Measurements from ENCODE around the gene ARMC7. TPM values are rescaled to one million over a fixed set of nuclear protein-coding genes. Genes with fewer than 3 reads are reported as not detected.
A peak's percentile ranks its signal among the peaks of the same experiment; 100 is the strongest.

The ARMC7 gene
- total RNA-seq, 1 donor from 2014 or later, result 1.9 TPM

DNA sequence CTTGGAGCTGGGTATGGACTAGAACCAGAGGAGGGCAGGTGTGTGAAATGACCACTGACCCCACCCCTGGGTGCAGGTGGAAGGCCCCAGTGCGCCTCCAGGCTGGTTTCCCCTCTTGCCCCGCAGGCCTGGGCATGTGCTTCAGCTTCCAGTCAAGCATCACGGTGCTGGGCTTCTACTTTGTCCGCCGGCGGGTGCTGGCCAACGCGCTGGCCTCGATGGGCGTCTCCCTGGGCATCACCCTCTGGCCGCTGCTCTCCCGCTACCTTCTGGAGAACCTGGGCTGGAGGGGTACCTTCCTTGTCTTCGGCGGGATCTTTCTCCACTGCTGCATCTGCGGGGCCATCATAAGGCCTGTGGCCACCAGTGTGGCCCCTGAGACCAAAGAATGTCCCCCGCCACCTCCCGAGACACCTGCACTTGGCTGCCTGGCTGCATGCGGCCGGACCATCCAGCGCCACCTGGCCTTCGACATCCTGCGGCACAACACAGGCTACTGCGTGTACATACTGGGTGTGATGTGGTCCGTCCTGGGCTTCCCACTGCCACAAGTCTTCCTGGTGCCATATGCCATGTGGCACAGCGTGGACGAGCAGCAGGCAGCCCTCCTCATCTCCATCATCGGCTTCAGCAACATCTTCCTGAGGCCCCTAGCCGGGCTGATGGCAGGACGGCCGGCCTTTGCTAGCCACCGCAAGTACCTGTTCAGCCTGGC is 9.7 kb upstream of the ARMC7 start:
- H3K4me1 Mint-ChIP-seq, result no peaks in the 10 kb centered on the region
- peak overlapping the region; percentile 38 for H3K4me3 Mint-ChIP-seq
- Histone ChIP-seq H3F3A (ENCODE audit: low read depth) (no peaks in the 10 kb centered on the region), H2AFZ (replicated peaks) (no peak overlapping the region), H3K27ac (no peak overlapping the region), H3K9ac (no peak overlapping the region), H3K36me3 (no peaks in the 10 kb centered on the region), H3K9me3 (ENCODE audit: low read depth) (no peaks in the 10 kb centered on the region), H3K4me1 (no peaks in the 10 kb centered on the region), H3K4me2 (no peak overlapping the region), H3K4me3 (no peak overlapping the region), H3K79me2 (ENCODE audit: low read depth) (no peaks in the 10 kb centered on the region), H3K27me3 (no peaks in the 10 kb centered on the region), H4K20me1 (ENCODE audit: low read depth) (no peaks in the 10 kb centered on the region)
- peaks cover 8% of the 10 kb centered on the region for H3K27me3 Mint-ChIP-seq (ENCODE audit: insufficient read depth, low read depth)
- no peaks in the 10 kb centered on the region for H3K9me3 Mint-ChIP-seq
- TF ChIP-seq, protein P1, sequence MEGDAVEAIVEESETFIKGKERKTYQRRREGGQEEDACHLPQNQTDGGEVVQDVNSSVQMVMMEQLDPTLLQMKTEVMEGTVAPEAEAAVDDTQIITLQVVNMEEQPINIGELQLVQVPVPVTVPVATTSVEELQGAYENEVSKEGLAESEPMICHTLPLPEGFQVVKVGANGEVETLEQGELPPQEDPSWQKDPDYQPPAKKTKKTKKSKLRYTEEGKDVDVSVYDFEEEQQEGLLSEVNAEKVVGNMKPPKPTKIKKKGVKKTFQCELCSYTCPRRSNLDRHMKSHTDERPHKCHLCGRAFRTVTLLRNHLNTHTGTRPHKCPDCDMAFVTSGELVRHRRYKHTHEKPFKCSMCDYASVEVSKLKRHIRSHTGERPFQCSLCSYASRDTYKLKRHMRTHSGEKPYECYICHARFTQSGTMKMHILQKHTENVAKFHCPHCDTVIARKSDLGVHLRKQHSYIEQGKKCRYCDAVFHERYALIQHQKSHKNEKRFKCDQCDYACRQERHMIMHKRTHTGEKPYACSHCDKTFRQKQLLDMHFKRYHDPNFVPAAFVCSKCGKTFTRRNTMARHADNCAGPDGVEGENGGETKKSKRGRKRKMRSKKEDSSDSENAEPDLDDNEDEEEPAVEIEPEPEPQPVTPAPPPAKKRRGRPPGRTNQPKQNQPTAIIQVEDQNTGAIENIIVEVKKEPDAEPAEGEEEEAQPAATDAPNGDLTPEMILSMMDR (IDR thresholded peaks at IDR 0.05), result no peak
- TF ChIP-seq EZH2 (IDR thresholded peaks at IDR 0.05) (no peak), EZH2phosphoT487 (IDR thresholded peaks at IDR 0.05) (no peak)
- no peaks in the 10 kb centered on the region for H3K36me3 Mint-ChIP-seq
- DNase-seq (ENCODE audit: low spot score), result no peak
- no peak overlapping the region for H3K27ac Mint-ChIP-seq

DNA sequence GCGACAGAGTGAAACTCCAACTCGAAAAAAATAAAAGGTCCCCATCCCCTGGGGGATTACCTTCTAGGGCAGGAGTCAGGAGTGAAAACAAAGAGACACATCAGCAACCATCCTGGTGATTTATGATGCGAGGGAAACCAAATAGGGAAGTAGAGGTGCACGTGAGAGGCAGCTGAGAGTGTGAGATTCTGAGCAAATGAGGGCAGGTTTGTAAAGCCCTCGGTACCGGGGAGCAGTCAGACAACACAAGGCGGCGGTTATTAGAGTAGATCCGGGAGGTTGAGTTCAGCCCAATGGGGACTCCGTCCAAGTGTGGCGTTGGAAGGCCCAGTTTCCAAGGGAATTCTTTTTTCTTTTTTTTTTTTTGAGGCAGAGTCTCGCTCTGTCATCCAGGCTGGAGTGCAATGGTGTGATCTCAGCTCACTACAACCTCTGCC is 7.4 kb upstream of the ARMC7 start:
- no peaks in the 10 kb centered on the region for H4K20me1 ChIP-seq (ENCODE audit: low read depth)
- no peaks in the 10 kb centered on the region for H3K36me3 ChIP-seq
- peaks cover 4% of the 10 kb centered on the region for H3F3A ChIP-seq (ENCODE audit: low read depth)
- no peak overlapping the region for H3K4me3 Mint-ChIP-seq
- no peak overlapping the region for H3K4me3 ChIP-seq
- H2AFZ ChIP-seq (replicated peaks), result no peak overlapping the region
- TF ChIP-seq EZH2phosphoT487 (IDR thresholded peaks at IDR 0.05) (no peak), EZH2 (IDR thresholded peaks at IDR 0.05) (no peak)
- TF ChIP-seq, protein P1 (IDR thresholded peaks at IDR 0.05), result no peak
- H3K4me1 Mint-ChIP-seq, result peaks cover 5% of the 10 kb centered on the region
- H3K27ac ChIP-seq, result no peak overlapping the region
- H3K79me2 ChIP-seq (ENCODE audit: low read depth), result no peaks in the 10 kb centered on the region
- H3K4me1 ChIP-seq, result no peaks in the 10 kb centered on the region
- no peaks in the 10 kb centered on the region for H3K9me3 ChIP-seq (ENCODE audit: low read depth)
- no peak overlapping the region for H3K9ac ChIP-seq
- H3K4me2 ChIP-seq, result no peak overlapping the region
- DNase-seq (ENCODE audit: low spot score), result no peak
- H3K36me3 Mint-ChIP-seq, result no peaks in the 10 kb centered on the region
- no peak overlapping the region for H3K27ac Mint-ChIP-seq
- no peaks in the 10 kb centered on the region for H3K27me3 ChIP-seq
- H3K27me3 Mint-ChIP-seq (ENCODE audit: insufficient read depth, low read depth), result peaks cover 6% of the 10 kb centered on the region
- H3K9me3 Mint-ChIP-seq, result no peaks in the 10 kb centered on the region

DNA sequence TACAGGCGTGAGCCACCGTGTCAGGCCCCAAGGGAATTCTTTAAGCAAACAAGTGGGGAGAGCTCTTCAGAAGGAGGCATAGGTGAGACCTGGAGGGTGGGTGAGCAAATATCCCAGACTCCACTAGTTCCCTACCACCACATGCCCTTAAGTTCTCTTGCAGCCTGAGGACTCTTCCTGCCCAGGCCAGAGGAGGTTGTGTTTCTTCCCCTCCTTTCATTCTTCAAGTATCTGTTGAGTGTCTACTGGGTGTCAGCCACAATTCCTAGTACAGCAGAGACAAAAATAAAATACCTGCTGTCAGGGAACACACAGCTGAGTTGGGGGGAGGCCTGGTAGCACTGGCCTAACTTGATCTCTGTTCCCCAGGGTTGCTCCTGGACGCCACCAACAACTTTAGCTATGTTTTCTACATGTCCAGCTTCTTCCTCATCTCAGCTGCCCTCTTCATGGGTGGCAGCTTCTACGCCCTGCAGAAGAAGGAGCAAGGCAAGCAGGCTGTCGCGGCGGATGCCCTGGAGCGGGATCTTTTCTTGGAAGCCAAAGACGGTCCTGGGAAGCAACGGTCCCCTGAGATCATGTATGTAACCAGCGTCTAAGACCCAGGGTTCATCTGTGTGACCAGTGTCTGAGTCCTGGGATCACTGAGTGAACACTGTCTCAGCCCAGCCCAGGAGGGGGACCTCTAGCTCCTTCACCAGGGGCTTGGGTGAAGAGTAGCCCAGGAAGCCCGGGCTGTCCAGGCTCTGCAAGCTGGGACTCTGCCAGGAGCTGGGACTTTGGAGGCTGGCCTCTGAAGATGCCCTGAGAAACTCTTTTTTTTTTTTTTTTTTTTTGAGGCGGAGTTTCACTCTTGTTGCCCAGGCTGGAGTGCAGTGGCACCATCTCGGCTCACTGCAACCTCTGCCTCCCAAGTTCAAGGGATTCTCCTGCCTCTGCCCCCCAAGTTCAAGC is 5.9 kb upstream of the ARMC7 start:
- no peak overlapping the region for H3K4me2 ChIP-seq
- H3F3A ChIP-seq (ENCODE audit: low read depth), result peaks cover 13% of the 10 kb centered on the region
- TF ChIP-seq EZH2 (IDR thresholded peaks at IDR 0.05), result no peak
- no peak for TF ChIP-seq EZH2phosphoT487 (IDR thresholded peaks at IDR 0.05)
- TF ChIP-seq, protein P1 (IDR thresholded peaks at IDR 0.05), result no peak
- Mint-ChIP-seq H3K9me3 (no peaks in the 10 kb centered on the region), H3K27ac (no peak overlapping the region), H3K4me3 (no peak overlapping the region), H3K27me3 (ENCODE audit: insufficient read depth, low read depth) (peaks cover 6% of the 10 kb centered on the region), H3K4me1 (peaks cover 8% of the 10 kb centered on the region), H3K36me3 (no peaks in the 10 kb centered on the region)
- H3K27ac ChIP-seq, result no peak overlapping the region
- no peaks in the 10 kb centered on the region for H3K79me2 ChIP-seq (ENCODE audit: low read depth)
- no peaks in the 10 kb centered on the region for H3K4me1 ChIP-seq
- H4K20me1 ChIP-seq (ENCODE audit: low read depth), result no peaks in the 10 kb centered on the region
- peaks cover 6% of the 10 kb centered on the region for H3K27me3 ChIP-seq
- H2AFZ ChIP-seq (replicated peaks), result no peak overlapping the region
- H3K4me3 ChIP-seq, result no peak overlapping the region
- no peak for DNase-seq (ENCODE audit: low spot score)
- H3K9ac ChIP-seq, result no peak overlapping the region
- H3K36me3 ChIP-seq, result no peaks in the 10 kb centered on the region
- no peaks in the 10 kb centered on the region for H3K9me3 ChIP-seq (ENCODE audit: low read depth)

Data from neural progenitor cell (in vitro differentiated cells).